ENCODE data around the gene GVQW3.

DNA sequence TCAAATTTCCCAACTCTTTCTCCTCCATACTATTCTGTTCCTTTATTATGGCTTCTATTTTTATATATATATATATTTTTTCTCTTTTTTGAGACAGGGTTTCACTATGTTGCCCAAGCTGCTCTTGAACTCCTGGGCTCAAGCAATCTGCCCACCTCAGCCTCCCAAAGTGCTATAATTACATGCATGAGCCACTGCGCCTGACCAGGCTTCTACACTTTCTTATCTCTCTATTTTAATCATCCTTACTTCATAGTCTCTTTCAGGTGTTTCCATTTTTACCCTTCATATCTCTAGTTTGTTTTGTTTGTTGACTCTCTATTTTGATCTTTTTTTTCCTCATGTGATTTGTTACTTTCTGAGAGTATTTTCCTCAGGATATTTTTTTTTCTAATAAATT is 19.8 kb downstream of the GVQW3 start:
- TF ChIP-seq, protein P1, sequence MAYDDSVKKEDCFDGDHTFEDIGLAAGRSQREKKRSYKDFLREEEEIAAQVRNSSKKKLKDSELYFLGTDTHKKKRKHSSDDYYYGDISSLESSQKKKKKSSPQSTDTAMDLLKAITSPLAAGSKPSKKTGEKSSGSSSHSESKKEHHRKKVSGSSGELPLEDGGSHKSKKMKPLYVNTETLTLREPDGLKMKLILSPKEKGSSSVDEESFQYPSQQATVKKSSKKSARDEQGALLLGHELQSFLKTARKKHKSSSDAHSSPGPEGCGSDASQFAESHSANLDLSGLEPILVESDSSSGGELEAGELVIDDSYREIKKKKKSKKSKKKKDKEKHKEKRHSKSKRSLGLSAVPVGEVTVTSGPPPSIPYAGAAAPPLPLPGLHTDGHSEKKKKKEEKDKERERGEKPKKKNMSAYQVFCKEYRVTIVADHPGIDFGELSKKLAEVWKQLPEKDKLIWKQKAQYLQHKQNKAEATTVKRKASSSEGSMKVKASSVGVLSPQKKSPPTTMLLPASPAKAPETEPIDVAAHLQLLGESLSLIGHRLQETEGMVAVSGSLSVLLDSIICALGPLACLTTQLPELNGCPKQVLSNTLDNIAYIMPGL (CRISPR knock-in tag; IDR thresholded peaks at IDR 0.05; ENCODE audit: borderline replicate concordance), result no peak
- TF ChIP-seq CHD4 (IDR thresholded peaks at IDR 0.05; ENCODE audit: borderline replicate concordance), result no peak
